H1 (cell line): Measurements from ENCODE around the gene ADSS2. TPM values are rescaled to one million over a fixed set of nuclear protein-coding genes. Genes with fewer than 3 reads are reported as not detected.

Source experiments
- CTCF ChIA-PET: fragments of 300-600 bp; sonication (Branson Sonifier 250); formaldehyde crosslinking; loops from one replicate; lab custom pipeline; 2021; ENCODE audit not compliant: partially characterized antibody; lab: Charles Lee
- POLR2A ChIA-PET: fragments of 300-600 bp; sonication (Branson Sonifier 250); formaldehyde crosslinking; loops from one replicate; lab custom pipeline; 2021; ENCODE audit warnings: inconsistent platforms; ENCODE audit not compliant: partially characterized antibody; lab: Charles Lee
- DNase-seq, 2 experiments: peaks; one replicate each; pipeline versions ENCODE4 v3.0.0 to v3.0.0-alpha.2; 2010 to 2022; ENCODE audit warnings: low spot score in 2 of 2, low read depth in 1 of 2, mixed read lengths in 1 of 2
- FAIRE-seq: peaks from 2 replicates; lab custom pipeline; 2011; peaks lifted over from hg19 to GRCh38; lab: Jason Lieb, UNC
- H2AFZ ChIP-seq: 2 replicates; pipeline ENCODE4 v1.8.1; 2012; ENCODE audit warnings: low read length, inconsistent platforms
- H2AK5ac ChIP-seq: 2 replicates; pipeline ENCODE4 v1.6.1; 2013; ENCODE audit warnings: low read depth, low read length
- H2BK120ac ChIP-seq: replicated peaks from 2 replicates; pipeline ENCODE3; 2013; ENCODE audit warnings: low read depth, low read length, inconsistent platforms
- H2BK12ac ChIP-seq: 2 replicates; pipeline ENCODE4 v1.6.1; 2013; ENCODE audit warnings: low read depth, low read length
- H2BK15ac ChIP-seq: 2 replicates; pipeline ENCODE4 v1.6.1; 2013; ENCODE audit warnings: low read length
- H2BK20ac ChIP-seq: 2 replicates; pipeline ENCODE4 v1.6.1; 2013; ENCODE audit warnings: low read length
- H2BK5ac ChIP-seq: 2 replicates; pipeline ENCODE4 v1.6.1; 2013; ENCODE audit warnings: low read depth, low read length
- H3K14ac ChIP-seq: 2 replicates; pipeline ENCODE4 v1.6.1; 2013; ENCODE audit warnings: inconsistent platforms; ENCODE audit not compliant: insufficient read length
- H3K18ac ChIP-seq: 2 replicates; pipeline ENCODE4 v1.6.1; 2013; ENCODE audit warnings: low read length; ENCODE audit errors: extremely low read depth
- H3K23ac ChIP-seq: 2 replicates; pipeline ENCODE4 v1.6.1; 2013; ENCODE audit warnings: inconsistent platforms; ENCODE audit not compliant: insufficient read length
- H3K23me2 ChIP-seq: 2 replicates; pipeline ENCODE4 v1.6.1; 2013; ENCODE audit warnings: low read depth, low read length
- H3K27ac ChIP-seq: 2 replicates; pipeline ENCODE4 v1.6.1; 2011; ENCODE audit warnings: low read depth, low read length, inconsistent platforms
- H3K27me3 ChIP-seq, 4 experiments: replicated peaks in 1 of 4; 1 replicate in 1 of 4; 2 replicates in 3 of 4; pipeline versions ENCODE4 v1.6.1 to v1.8.1; 2011 to 2013; ENCODE audit warnings: low read length in 3 of 4, mild to moderate bottlenecking in 3 of 4, inconsistent platforms in 2 of 4, mixed read lengths in 2 of 4, moderate library complexity in 1 of 4; ENCODE audit not compliant: control insufficient read depth in 3 of 4, insufficient read depth in 3 of 4; ENCODE audit errors: extremely low read depth in 1 of 4
- H3K36me3 ChIP-seq, 4 experiments: 2 replicates each; pipeline versions ENCODE4 v1.6.1 to v1.8.1; 2011 to 2013; ENCODE audit warnings: mild to moderate bottlenecking in 4 of 4, low read length in 3 of 4, moderate library complexity in 2 of 4, control low read depth in 1 of 4, inconsistent platforms in 1 of 4; ENCODE audit not compliant: insufficient read depth in 4 of 4, control insufficient read depth in 2 of 4
- H3K4ac ChIP-seq: replicated peaks from 2 replicates; pipeline ENCODE3; 2013; ENCODE audit warnings: low read length, low read depth, mixed read lengths, inconsistent platforms; ENCODE audit not compliant: insufficient read length
- H3K4me1 ChIP-seq, 4 experiments: replicated peaks in 1 of 4; 1 replicate in 1 of 4; 2 replicates in 3 of 4; pipeline versions ENCODE4 v1.6.1 to v1.8.1; 2011 to 2013; ENCODE audit warnings: low read length in 3 of 4, inconsistent platforms in 2 of 4, mixed read lengths in 1 of 4; ENCODE audit not compliant: insufficient read depth in 4 of 4, control insufficient read depth in 3 of 4
- H3K4me2 ChIP-seq, 2 experiments: 2 replicates each; pipeline versions ENCODE4 v1.6.1 to v1.8.1; 2011 to 2013; ENCODE audit warnings: low read depth in 2 of 2, low read length in 2 of 2, control low read depth in 1 of 2, inconsistent platforms in 1 of 2, mild to moderate bottlenecking in 1 of 2; ENCODE audit not compliant: insufficient read depth in 1 of 2
- H3K4me3 ChIP-seq, 4 experiments: fragments of 200-600, 300-600 bp in 1 of 4; sonication (generic), shearing (Covaris generic), sonication (Bioruptor Twin) in 1 of 4; 2 replicates each; pipeline versions ENCODE4 v1.5.1 to v1.8.1; 2011 to 2016; ENCODE audit warnings: low read length in 4 of 4, low read depth in 3 of 4, control low read depth in 2 of 4, inconsistent platforms in 2 of 4, mild to moderate bottlenecking in 2 of 4, mixed read lengths in 1 of 4, moderate library complexity in 1 of 4; ENCODE audit not compliant: insufficient read depth in 2 of 4; ENCODE audit errors: extremely low read depth in 1 of 4
- H3K56ac ChIP-seq: replicated peaks from 2 replicates; pipeline ENCODE3; 2013; ENCODE audit warnings: low read depth, mild to moderate bottlenecking, mixed read lengths, low read length, inconsistent platforms; ENCODE audit not compliant: insufficient read length
- H3K79me1 ChIP-seq: 2 replicates; pipeline ENCODE4 v1.6.1; 2013; ENCODE audit warnings: low read depth, low read length, control low read depth
- H3K79me2 ChIP-seq, 2 experiments: 2 replicates each; pipeline versions ENCODE4 v1.6.1 to v1.8.1; 2012 to 2013; ENCODE audit warnings: low read length in 2 of 2, mild to moderate bottlenecking in 2 of 2, inconsistent platforms in 1 of 2; ENCODE audit not compliant: insufficient read depth in 2 of 2, control insufficient read depth in 1 of 2
- H3K9ac ChIP-seq, 4 experiments: replicated peaks in 1 of 4; 1 replicate in 1 of 4; 2 replicates in 3 of 4; pipeline versions ENCODE4 v1.6.1 to v1.8.1; 2011 to 2013; ENCODE audit warnings: low read depth in 3 of 4, low read length in 3 of 4, control low read depth in 2 of 4, mild to moderate bottlenecking in 2 of 4, moderate library complexity in 2 of 4, inconsistent platforms in 1 of 4; ENCODE audit errors: extremely low read depth in 1 of 4
- H3K9me3 ChIP-seq, 2 experiments: 2 replicates each; pipeline versions ENCODE4 v1.6.1 to v1.8.1; 2012 to 2013; ENCODE audit warnings: mild to moderate bottlenecking in 2 of 2, moderate library complexity in 2 of 2, control low read depth in 1 of 2, inconsistent platforms in 1 of 2, low read depth in 1 of 2, low read length in 1 of 2, mixed read lengths in 1 of 2; ENCODE audit not compliant: insufficient read depth in 2 of 2
- H4K20me1 ChIP-seq, 2 experiments: replicated peaks in 1 of 2; 2 replicates each; pipeline versions ENCODE3 to v1.8.1; 2011 to 2013; ENCODE audit warnings: inconsistent platforms in 2 of 2, low read length in 2 of 2, mild to moderate bottlenecking in 1 of 2; ENCODE audit not compliant: insufficient read depth in 2 of 2, control insufficient read depth in 1 of 2
- H4K5ac ChIP-seq: 2 replicates; pipeline ENCODE4 v1.6.1; 2013; ENCODE audit warnings: low read length, low read depth, mixed read lengths, inconsistent platforms; ENCODE audit not compliant: insufficient read length
- H4K8ac ChIP-seq: 2 replicates; pipeline ENCODE4 v1.8.0; 2013; ENCODE audit warnings: mild to moderate bottlenecking, moderate library complexity, low read length, inconsistent platforms; ENCODE audit not compliant: insufficient read depth; ENCODE audit errors: extremely low read depth
- H4K91ac ChIP-seq: replicated peaks from 2 replicates; pipeline ENCODE3; 2013; ENCODE audit warnings: low read length, mixed read lengths, inconsistent platforms; ENCODE audit not compliant: insufficient read length
- CHD1 ChIP-seq: IDR thresholded peaks from 2 replicates; pipeline ENCODE4 v1.6.1; 2012; ENCODE audit warnings: low read depth, low read length, improper control_type of control experiment
- WGBS, 2 experiments: shearing (Covaris generic) in 1 of 2; methylation state at CpG; one replicate each; pipeline versions ENCODE4 v1.1.6 to v1.1.7; 2013 to 2015; ENCODE audit warnings: low lambda C conversion rate in 2 of 2, mixed read lengths in 2 of 2, inconsistent platforms in 1 of 2, low coverage in 1 of 2, missing lambda C conversion rate in 1 of 2; ENCODE audit not compliant: insufficient replicate concordance in 2 of 2, insufficient coverage in 1 of 2, insufficient read length in 1 of 2; ENCODE audit errors: extremely low coverage in 1 of 2, missing lambda C conversion rate in 1 of 2; 5-methylcytosine and 5-hydroxymethylcytosine counted together
- polyA plus RNA-seq, 7 experiments: library from polyadenylated mRNA; depleted of rRNA in 3 of 7; stranded (reverse) in 5 of 7; unstranded in 2 of 7; fragments of >200 nt in 5 of 7; fragments of 200-250 nt in 2 of 7; gene quantifications; 1 replicate in 5 of 7; 2 replicates in 1 of 7; 4 replicates in 1 of 7; pipeline versions ENCODE4 v1.2.1 to v1.2.3, GENCODE V29; 2011 to 2013; ENCODE audit warnings: missing spikeins in 2 of 7, mixed read lengths in 2 of 7
- total RNA-seq: library from RNA; stranded (reverse); fragmentation: NEBNext Ultra II Directional; extraction: Animal tissue kit (Norgen Biotek cat#: 25700); gene quantifications from 2 replicates; pipeline ENCODE4 v1.2.1, GENCODE V29; 2021

Gene ADSS2
- total and polyA plus RNA-seq, 2 of the 8 experiments (the other 6 are each of a cell fraction or from before 2014, with no cell fraction given), result 29.8 to 108 TPM

- Histone ChIP-seq H2BK20ac (no peak overlapping the region), H3K4me2 (no peak overlapping the region), H3K4me3 (no peak overlapping the region), H3K4ac (no peak overlapping the region), H3K18ac (no peak overlapping the region), H3K27ac (no peak overlapping the region), H3K23me2 (no peaks in the 10 kb centered on the region), H3K79me2 (no peaks in the 10 kb centered on the region), H3K79me1 (no peaks in the 10 kb centered on the region), H2BK120ac (no peak overlapping the region), H2BK15ac (0 out of 2 replicates have a peak overlapping the region, but pooled peaks have one; percentile 22), H3K9ac (no peak overlapping the region), H3K56ac (no peak overlapping the region), H4K91ac (no peak overlapping the region), H3K27me3 (no peaks in the 10 kb centered on the region), H3K14ac (no peak overlapping the region), H2BK5ac (no peak overlapping the region), H4K8ac (no peak overlapping the region), H4K20me1 (no peaks in the 10 kb centered on the region), H3K23ac (no peak overlapping the region), H3K9me3 (no peaks in the 10 kb centered on the region), H3K36me3 (no peaks in the 10 kb centered on the region), H3K4me1 (peaks cover 0 to 5% (median under 1%) of the 10 kb centered on the region in 4 experiments; a peak in 3 of 7 replicates), H4K5ac (no peak overlapping the region), H2BK12ac (no peak overlapping the region), H2AK5ac (no peak overlapping the region), H2AFZ (no peak overlapping the region)
- DNase-seq (no peak), FAIRE-seq (no peak)
- WGBS, 2 experiments, result 88% methylated on average over 6 of the region's 6 CpGs; no CpG with 5 or more reads in 1 of the 2 experiments
- ChIA-PET CTCF (interaction anchor here (1.2 kb wide), 1 partner anchor 38 kb away, joined by 3 read pairs; no protein-coding TSS in a partner anchor), POLR2A (no interaction called here)
- TF ChIP-seq CHD1, result no peak
These were observed 75.6 kb downstream of the ADSS2 start for GRCh38 chr1:244376126-244376525.
